Measurements from ENCODE around the gene BRI3. TPM values are rescaled to one million over a fixed set of nuclear protein-coding genes. Genes with fewer than 3 reads are reported as not detected.

BRI3 gene
- total RNA-seq, 1 donor from 2014 or later: 240 TPM

DNA sequence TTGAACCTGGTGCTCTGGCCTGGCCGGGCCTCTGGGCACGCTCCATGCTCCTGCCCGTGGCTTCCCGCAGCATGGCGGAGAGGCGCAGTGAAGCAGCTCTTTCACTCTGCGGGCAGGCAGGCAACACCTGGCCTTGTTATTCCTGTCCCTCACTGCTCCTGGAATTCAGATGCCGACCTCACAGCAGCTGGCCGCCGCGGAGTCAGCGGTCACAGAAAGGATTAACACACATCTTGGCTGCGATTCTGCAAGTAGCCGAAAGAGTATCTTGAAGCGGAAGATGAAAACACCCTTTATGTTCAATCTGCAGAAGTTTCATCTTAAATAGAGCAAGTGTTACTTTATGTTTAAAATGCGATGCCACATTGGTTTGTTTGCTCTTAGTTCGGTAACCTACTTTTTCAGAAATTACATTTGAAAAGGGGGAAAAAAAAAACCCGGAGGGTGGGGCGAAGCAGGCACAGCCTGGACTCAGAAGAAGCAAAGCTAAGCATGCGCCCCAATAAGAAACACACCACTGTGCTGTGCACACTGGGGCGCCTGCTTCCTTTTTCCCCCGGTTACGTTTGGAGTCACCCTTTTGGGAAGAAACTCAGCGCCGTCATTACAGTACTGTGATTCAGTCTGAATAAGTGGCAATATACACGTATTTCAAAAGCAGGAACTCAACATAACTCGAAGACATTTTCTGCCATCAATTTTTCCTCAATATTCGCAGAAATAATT, 42.3 kb downstream of the BRI3 start:
- DNase-seq (ENCODE audit: missing footprints) (no peak), ATAC-seq (no peak)
- intact Hi-C loops (cut with DNase I): no loop called here

DNA sequence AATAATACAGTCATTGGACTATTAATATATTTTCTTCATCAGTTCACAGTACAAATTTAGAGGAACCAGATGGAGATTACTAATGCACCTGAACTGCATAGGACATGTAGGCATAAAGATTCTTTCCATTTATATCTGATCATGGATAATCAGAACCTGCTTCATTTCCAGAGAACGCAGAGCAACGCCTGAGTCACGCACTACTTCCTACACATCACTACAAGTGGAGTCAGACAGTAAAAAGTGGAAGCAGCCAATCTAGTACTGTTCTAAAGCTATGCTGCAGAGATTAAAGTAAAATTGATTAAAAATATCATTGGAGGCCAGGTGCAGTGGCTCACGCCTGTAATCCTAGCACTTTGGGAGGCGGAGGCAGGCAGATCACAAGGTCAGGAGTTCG, 43.3 kb downstream of the BRI3 start:
- ATAC-seq (no peak), DNase-seq (ENCODE audit: missing footprints) (no peak)
- intact Hi-C loops (cut with DNase I): loop anchor here (5.0 kb wide), 1 partner anchor 43 kb away; no protein-coding TSS in a partner anchor

DNA sequence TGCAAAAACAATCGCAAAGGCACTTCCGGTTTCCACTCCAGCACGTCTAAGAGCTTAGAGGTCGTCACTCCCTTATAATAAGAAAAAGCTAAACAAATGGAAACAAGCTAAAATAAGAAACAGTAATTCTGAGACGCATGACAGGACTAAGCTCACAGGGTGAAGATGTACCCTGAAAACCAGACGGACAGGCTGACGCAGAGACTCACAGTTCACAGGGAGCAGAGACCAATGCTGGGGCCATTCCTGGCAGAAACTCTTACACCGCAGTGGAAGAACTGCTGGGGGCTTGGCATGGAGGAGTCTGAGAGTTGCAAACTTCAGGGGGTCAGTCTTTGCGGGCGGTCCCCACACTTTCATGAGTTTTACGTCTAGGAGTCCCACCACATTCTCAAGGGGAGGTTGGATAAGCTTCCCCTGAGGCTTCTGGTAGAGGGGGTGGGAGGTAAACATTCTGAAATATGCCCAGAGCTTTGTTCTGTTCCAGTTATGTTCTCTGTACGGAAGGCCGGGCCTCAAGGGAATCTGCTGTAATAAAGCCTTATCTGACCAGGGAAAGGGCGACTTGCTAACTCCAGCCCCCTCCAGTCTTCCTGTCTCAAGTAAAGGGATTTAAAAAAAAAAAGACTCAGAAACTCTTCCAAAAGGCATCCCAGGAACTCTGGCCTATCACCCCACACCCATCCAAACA, 47.8 kb downstream of the BRI3 start:
- DNase-seq (ENCODE audit: missing footprints): no peak
- intact Hi-C loops (cut with DNase I): loop anchor here (2.0 to 5.0 kb wide), 2 partner anchors 38 to 72 kb away; partner anchors contain the start of gene BAIAP2L1
- peak; percentile 70 for ATAC-seq

GRCh38 chr7:98329791-98330373, 48.4 kb downstream of the BRI3 start:
- intact Hi-C loops (cut with DNase I): loop anchor here (2.0 to 5.0 kb wide), 2 partner anchors 37 to 71 kb away; partner anchors contain the start of gene BAIAP2L1
- no peak for ATAC-seq
- no peak for DNase-seq (ENCODE audit: missing footprints)

GRCh38 chr7:98330926-98331529, 49.5 kb downstream of the BRI3 start:
- ATAC-seq: no peak
- no peak for DNase-seq (ENCODE audit: missing footprints)
- intact Hi-C loops (cut with DNase I): no loop called here

DNA sequence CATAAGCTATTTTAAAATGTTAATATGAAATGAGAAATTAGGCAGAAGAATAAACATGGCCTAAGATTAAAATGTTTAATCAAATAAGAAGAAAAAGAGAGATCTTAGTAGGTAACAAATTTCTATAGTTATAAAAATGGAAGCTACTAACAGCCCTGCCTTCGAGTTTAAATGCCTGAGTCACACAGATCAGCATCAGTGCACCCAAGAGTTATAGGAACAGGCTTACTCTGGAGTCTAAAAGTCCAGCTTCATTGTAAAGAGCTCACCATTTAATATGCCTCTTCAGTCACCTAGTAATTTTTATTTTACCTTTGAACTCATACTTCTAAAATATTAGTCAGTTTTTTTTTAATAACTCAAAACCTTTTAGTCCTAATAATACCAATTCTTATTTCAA, 52.6 kb downstream of the BRI3 start:
- intact Hi-C loops (cut with DNase I): no loop called here
- DNase-seq (ENCODE audit: missing footprints): no peak
- no peak for ATAC-seq

GRCh38 chr7:98335411-98335977, 54.0 kb downstream of the BRI3 start:
- ATAC-seq (no peak), DNase-seq (ENCODE audit: missing footprints) (no peak)
- intact Hi-C loops (cut with DNase I): no loop called here

- DNase-seq (ENCODE audit: missing footprints) (no peak), ATAC-seq (no peak)
- intact Hi-C loops (cut with DNase I): no loop called here
Measured at GRCh38 chr7:98338441-98338840, 57.0 kb downstream of the BRI3 start.

DNA sequence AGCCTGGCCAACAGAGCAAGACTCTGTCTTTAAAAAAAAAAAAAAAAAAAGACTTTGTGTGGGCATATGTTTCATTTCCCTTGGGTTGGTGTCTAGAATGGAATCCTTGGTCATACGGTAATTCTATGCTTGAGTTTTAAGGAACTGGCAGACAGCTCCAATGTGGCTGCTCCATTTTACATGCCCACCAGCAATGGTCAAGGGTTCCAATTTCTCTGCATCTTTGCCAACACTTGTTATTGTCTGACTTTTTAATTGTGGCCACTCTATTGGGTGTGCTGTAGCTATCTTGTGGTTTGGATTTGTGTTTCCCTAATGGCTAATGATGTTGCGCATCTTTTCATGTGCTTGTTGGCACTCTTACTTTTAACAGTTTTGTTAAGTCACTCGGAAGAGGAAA, 57.6 kb downstream of the BRI3 start:
- no peak for DNase-seq (ENCODE audit: missing footprints)
- intact Hi-C loops (cut with DNase I): no loop called here
- no peak for ATAC-seq

- intact Hi-C loops (cut with DNase I): no loop called here
- no peak for DNase-seq (ENCODE audit: missing footprints)
- ATAC-seq: no peak
Measured at GRCh38 chr7:98341106-98341505, 59.6 kb downstream of the BRI3 start.

Other genes starting within 250 kb of the BRI3 start
- gene LMTK2, start 174.8 kb upstream of the BRI3 start, total RNA-seq: 22.5 TPM
- not detected for gene BHLHA15, start 70.2 kb upstream of the BRI3 start, total RNA-seq
- 20.9 TPM for gene TECPR1, start 29.5 kb upstream of the BRI3 start, total RNA-seq
- 1.6 TPM for gene BAIAP2L1, start 119.4 kb downstream of the BRI3 start, total RNA-seq